ENCODE results near the gene SFXN1. TPM values are rescaled to one million over a fixed set of nuclear protein-coding genes. Genes with fewer than 3 reads are reported as not detected.

Gene SFXN1
- total and polyA plus RNA-seq, 12 donors: 10.1 to 142 (median 57.6) TPM

DNA sequence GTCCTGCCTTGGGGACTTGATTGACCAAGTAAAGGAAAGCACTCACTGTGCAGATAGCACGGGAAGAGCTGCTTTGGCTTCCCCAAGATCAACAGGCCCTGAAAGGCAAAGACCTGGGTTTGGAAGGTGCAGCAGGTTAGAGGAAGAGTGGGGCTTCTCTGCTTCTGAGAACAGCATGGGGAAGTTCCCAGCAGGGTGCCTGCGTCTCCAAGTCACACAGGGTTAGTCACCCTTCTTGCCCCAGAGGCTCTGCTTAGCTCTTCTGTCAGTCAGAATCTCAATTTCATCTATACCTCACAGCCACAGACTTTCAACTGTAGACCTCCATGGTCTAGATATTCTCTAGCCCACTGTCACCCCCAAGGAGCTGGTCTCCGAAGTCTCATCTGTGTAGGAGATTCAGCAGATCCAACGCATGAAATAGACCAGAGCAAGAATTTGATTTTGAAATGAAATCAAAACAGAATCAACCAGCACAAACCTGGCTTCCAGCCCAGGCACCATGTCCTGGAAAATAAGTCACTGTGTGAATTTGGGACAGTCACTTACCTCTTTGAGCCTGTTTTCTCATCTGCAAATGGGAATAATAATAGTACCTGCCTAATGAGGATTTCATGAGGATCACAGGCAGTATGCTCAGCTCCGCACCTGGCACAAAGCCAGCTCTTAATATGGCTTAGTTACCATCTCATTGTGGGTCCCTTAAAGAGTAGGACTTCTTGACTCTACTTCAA, 64.0 kb downstream of the SFXN1 start:
- WGBS, 4 donors: 50 to 62% (median 54%) methylated on average over 4 to 5 of the region's 5 CpGs
- DNase-seq: peak in 2 of 7 donors; percentile 7 to 64
- TF ChIP-seq POLR2A (IDR thresholded peaks at IDR 0.05): no peak
- TF ChIP-seq, protein P1, sequence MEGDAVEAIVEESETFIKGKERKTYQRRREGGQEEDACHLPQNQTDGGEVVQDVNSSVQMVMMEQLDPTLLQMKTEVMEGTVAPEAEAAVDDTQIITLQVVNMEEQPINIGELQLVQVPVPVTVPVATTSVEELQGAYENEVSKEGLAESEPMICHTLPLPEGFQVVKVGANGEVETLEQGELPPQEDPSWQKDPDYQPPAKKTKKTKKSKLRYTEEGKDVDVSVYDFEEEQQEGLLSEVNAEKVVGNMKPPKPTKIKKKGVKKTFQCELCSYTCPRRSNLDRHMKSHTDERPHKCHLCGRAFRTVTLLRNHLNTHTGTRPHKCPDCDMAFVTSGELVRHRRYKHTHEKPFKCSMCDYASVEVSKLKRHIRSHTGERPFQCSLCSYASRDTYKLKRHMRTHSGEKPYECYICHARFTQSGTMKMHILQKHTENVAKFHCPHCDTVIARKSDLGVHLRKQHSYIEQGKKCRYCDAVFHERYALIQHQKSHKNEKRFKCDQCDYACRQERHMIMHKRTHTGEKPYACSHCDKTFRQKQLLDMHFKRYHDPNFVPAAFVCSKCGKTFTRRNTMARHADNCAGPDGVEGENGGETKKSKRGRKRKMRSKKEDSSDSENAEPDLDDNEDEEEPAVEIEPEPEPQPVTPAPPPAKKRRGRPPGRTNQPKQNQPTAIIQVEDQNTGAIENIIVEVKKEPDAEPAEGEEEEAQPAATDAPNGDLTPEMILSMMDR (IDR thresholded peaks at IDR 0.05): no peak
- peaks cover 10% of the 10 kb centered on the region for H3K27me3 ChIP-seq
- peaks cover 0 to 4% of the 10 kb centered on the region in 2 donors for H3K4me1 ChIP-seq (replicated peaks in 1 of 2)
- H3K9me3 ChIP-seq (replicated peaks in 1 of 3): no peaks in the 10 kb centered on the region
- H3K4me3 ChIP-seq: no peak overlapping the region
- H3K36me3 ChIP-seq (replicated peaks in 1 of 2): no peaks in the 10 kb centered on the region
- no peak overlapping the region for H3K27ac ChIP-seq
- intact Hi-C loops (cut with DNase I): no loop called here

DNA sequence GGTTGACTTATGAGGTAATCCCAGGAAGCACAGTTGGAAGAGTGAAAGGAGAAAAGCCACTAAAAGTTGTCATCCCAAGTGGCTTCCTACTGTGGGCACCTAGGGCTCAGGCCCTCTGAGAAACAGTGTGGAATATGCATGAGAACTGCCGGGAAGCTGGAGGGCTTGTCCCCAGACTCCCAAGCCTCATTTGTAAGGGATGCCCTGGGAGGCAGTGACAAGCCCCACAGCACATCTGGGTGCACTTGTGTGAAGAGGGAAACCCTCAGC, 64.5 kb downstream of the SFXN1 start:
- Histone ChIP-seq H3K4me1 (replicated peaks in 1 of 2) (peaks cover 0 to 4% of the 10 kb centered on the region in 2 donors), H3K9me3 (replicated peaks in 1 of 3) (no peaks in the 10 kb centered on the region), H3K27me3 (peaks cover 10% of the 10 kb centered on the region), H3K36me3 (replicated peaks in 1 of 2) (no peaks in the 10 kb centered on the region), H3K4me3 (no peak overlapping the region), H3K27ac (no peak overlapping the region)
- WGBS, 4 donors: 57 to 80% (median 68%) methylated on average over 1 of the region's 1 CpG
- no peak for TF ChIP-seq POLR2A (IDR thresholded peaks at IDR 0.05)
- TF ChIP-seq, protein P1 (IDR thresholded peaks at IDR 0.05): no peak
- no peak for DNase-seq
- intact Hi-C loops (cut with DNase I): no loop called here

DNA sequence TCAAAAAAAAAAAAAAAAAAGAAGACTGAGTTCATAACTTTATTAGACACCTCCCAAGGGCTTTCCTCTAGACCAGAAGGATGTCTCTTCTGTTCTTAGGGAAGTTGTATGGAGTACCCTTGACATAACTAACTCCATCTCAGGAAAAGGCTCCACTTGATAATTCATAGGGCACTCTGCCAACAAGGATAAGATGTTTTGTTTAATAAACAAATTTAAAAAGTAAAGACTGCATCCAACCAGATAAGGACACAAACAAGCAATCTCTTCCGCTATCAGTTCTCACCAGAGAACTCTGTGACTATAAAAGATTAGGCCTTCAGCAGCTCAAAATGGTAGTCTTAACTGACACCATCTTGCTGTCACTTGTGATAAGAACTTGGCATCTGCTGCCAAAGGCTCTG, 65.8 kb downstream of the SFXN1 start:
- TF ChIP-seq, protein P1 (IDR thresholded peaks at IDR 0.05): no peak
- TF ChIP-seq POLR2A (IDR thresholded peaks at IDR 0.05): no peak
- WGBS, 4 donors: 84 to 96% (median 96%) methylated on average over 1 of the region's 1 CpG
- intact Hi-C loops (cut with DNase I): no loop called here
- H3K4me1 ChIP-seq (replicated peaks in 1 of 2): peaks cover 0 to 4% of the 10 kb centered on the region in 2 donors
- H3K27me3 ChIP-seq: peaks cover 6% of the 10 kb centered on the region
- DNase-seq: no peak
- no peaks in the 10 kb centered on the region for H3K36me3 ChIP-seq (replicated peaks in 1 of 2)
- no peaks in the 10 kb centered on the region for H3K9me3 ChIP-seq (replicated peaks in 1 of 3)
- no peak overlapping the region for H3K27ac ChIP-seq
- no peak overlapping the region for H3K4me3 ChIP-seq

DNA sequence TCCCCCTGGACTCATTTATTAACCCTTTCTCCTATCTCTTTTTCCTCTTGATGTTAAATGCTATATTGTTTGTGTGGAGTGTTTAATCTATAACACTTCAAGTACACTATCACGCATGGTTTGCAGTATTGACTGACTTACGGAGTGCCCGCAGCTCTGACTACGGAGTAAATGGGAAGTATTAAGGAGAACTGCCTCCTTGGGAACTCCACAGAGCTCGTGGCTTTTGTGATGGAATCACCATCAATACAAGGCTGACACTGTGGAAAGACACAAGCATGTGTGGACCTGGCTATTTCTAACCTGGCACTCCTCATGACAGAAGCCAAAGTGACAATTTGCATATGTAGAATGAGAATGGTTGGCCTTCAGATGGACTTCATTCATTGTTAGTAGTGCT, 66.2 kb downstream of the SFXN1 start:
- H3K36me3 ChIP-seq (replicated peaks in 1 of 2): no peaks in the 10 kb centered on the region
- H3K9me3 ChIP-seq (replicated peaks in 1 of 3): no peaks in the 10 kb centered on the region
- intact Hi-C loops (cut with DNase I): no loop called here
- TF ChIP-seq POLR2A (IDR thresholded peaks at IDR 0.05): no peak
- TF ChIP-seq, protein P1 (IDR thresholded peaks at IDR 0.05): no peak
- H3K4me3 ChIP-seq: no peak overlapping the region
- H3K27ac ChIP-seq: no peak overlapping the region
- H3K4me1 ChIP-seq (replicated peaks in 1 of 2): peaks cover 0 to 4% of the 10 kb centered on the region in 2 donors
- peaks cover 6% of the 10 kb centered on the region for H3K27me3 ChIP-seq
- no peak for DNase-seq
- 79 to 91% (median 90%) methylated on average over 5 of the region's 5 CpGs for WGBS, 4 donors

Data from adrenal gland (tissue), 12 donors.